AG10803 (cell line): ENCODE results near the gene GUCY1B1.

ENCODE experiments used
- DNase-seq: peaks from one replicate; pipeline ENCODE4 v3.0.0; 2010; ENCODE audit warnings: low read depth
- H3K4me3 ChIP-seq: 2 replicates; pipeline ENCODE4 v1.5.1; 2011; ENCODE audit warnings: mild to moderate bottlenecking, low read length, control low read depth
- TF ChIP-seq, protein P1 (sequence below): conservative IDR thresholded peaks from 2 replicates; pipeline ENCODE4 v1.5.1; 2011; ENCODE audit warnings: mild to moderate bottlenecking, low read length, control low read depth, inconsistent platforms

GUCY1B1 gene

DNA sequence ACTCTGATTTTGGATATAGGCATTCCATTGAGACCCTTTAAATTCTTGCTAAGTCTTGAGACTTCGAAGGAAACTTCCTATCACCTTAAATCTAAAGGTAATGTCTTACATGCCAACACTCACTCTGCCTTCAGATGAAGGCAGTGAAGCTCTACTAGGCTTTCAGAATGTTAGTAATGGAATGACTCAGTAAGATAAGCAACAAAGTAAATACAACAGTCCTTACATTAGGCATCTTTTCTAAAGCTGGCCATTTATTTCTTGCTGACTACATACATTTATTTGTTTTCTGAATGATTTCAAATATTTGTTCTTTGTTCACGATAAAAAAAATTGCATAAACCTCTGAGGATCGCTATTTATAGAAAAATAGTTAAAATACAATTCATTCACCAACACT is 63.8 kb downstream of the GUCY1B1 start:
- no peak for DNase-seq
- no peak overlapping the region for H3K4me3 ChIP-seq
- TF ChIP-seq, protein P1, sequence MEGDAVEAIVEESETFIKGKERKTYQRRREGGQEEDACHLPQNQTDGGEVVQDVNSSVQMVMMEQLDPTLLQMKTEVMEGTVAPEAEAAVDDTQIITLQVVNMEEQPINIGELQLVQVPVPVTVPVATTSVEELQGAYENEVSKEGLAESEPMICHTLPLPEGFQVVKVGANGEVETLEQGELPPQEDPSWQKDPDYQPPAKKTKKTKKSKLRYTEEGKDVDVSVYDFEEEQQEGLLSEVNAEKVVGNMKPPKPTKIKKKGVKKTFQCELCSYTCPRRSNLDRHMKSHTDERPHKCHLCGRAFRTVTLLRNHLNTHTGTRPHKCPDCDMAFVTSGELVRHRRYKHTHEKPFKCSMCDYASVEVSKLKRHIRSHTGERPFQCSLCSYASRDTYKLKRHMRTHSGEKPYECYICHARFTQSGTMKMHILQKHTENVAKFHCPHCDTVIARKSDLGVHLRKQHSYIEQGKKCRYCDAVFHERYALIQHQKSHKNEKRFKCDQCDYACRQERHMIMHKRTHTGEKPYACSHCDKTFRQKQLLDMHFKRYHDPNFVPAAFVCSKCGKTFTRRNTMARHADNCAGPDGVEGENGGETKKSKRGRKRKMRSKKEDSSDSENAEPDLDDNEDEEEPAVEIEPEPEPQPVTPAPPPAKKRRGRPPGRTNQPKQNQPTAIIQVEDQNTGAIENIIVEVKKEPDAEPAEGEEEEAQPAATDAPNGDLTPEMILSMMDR, result no peak

GRCh38 chr4:155828628-155829027 is 69.8 kb downstream of the GUCY1B1 start:
- H3K4me3 ChIP-seq, result no peak overlapping the region
- peak; percentile 6 for DNase-seq
- TF ChIP-seq, protein P1, result no peak

DNA sequence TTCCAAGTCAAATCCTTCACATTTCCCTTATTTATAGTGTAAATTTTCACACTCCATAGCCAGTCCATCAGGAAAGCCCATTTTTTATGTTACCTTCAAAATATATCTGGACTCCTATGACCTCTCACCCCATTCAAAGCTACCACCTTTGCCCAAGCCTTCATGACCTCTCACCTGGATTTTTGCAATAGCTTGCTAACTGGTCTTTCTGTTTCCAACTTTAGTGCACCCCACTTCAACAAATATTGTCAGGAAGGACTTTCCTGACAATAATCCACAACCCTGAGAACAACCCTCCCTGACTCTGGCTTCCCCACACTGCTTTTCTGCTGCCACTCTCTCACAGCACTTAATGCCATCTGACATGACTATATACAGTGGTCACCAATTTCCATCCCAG is 73.8 kb downstream of the GUCY1B1 start:
- no peak overlapping the region for H3K4me3 ChIP-seq

GRCh38 chr4:155837203-155837796 is 78.5 kb downstream of the GUCY1B1 start:
- H3K4me3 ChIP-seq, result no peak overlapping the region
- TF ChIP-seq, protein P1, result no peak
- DNase-seq, result no peak

More for the DNA sequence above, 73.8 kb downstream of the GUCY1B1 start:
- TF ChIP-seq, protein P1, result no peak
- no peak for DNase-seq

DNA sequence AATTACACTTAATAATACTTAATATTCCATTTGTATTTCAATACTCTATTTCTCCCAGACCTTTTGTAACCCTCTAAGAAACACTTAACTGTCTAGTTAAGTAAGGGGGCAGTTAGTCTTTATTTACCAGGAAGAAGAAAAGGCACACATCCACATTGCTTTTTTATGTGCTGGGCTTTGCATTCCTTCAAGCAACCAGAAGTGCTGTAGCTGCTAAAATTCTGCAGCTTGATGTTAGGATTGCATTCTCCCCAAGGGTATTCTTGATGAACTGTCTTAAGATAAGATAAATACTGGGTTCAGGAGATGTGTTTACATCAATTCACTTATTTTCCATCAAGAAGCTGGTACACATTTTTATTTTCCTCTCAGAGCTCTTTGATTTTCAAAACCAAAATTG is 83.3 kb downstream of the GUCY1B1 start:
- no peak for DNase-seq
- TF ChIP-seq, protein P1, result no peak
- H3K4me3 ChIP-seq, result no peak overlapping the region

DNA sequence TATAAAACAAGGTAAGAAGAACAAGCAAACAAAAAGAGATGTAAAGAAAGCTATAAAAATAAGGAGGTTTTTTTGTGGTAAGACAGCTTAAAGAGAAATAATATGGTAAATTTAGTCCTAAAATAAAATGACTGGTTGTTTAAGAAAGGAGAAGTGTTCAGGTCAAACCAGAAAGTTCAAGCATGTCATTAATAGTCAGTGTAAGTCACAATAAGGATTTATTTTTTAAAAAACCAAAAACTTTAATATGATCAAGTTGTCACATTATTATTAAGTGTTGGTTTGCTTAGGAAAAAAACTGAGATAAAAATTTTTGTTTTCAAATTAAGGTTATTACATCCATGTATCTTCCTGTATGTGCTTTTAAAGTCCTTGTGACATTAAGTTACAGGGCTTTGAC is 88.1 kb downstream of the GUCY1B1 start:
- no peak overlapping the region for H3K4me3 ChIP-seq
- TF ChIP-seq, protein P1, result no peak
- no peak for DNase-seq

DNA sequence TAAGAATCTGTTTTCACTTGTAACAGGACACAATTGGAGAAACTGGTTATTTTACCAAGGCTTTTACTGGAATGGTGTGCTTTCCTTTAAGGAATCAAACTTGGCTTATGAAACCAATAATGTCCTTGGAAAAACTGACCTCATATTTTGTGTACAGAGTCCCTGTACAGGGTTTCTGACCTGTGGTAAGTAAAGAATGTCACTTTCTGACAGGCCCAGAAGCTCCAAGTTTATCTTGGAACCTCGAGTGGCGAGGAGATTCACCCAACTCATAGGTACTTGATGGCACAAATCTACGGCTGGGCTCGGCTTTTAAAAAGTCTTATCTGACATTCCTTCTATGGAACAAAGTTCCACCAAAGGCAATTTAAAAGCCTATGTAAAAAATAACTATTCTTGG is 90.2 kb downstream of the GUCY1B1 start:
- TF ChIP-seq, protein P1, result no peak
- H3K4me3 ChIP-seq, result no peak overlapping the region
- DNase-seq, result no peak
